AG09309 (cell line): Measurements from ENCODE around the gene CACNA1I.

Experiments
- DNase-seq: peaks from one replicate; pipeline ENCODE4 v3.0.0-alpha.2; 2010; ENCODE audit warnings: low read depth
- H3K4me3 ChIP-seq: 2 replicates; pipeline ENCODE4 v1.5.1; 2011; ENCODE audit warnings: mild to moderate bottlenecking, low read depth, low read length, moderate library complexity; ENCODE audit not compliant: control insufficient read depth
- TF ChIP-seq, protein P1 (sequence below): IDR thresholded peaks from 2 replicates; pipeline ENCODE4 v1.5.1; 2011; ENCODE audit warnings: mild to moderate bottlenecking, low read depth, low read length, inconsistent platforms; ENCODE audit not compliant: insufficient read depth, control insufficient read depth; ENCODE audit errors: missing control alignments

CACNA1I gene

DNA sequence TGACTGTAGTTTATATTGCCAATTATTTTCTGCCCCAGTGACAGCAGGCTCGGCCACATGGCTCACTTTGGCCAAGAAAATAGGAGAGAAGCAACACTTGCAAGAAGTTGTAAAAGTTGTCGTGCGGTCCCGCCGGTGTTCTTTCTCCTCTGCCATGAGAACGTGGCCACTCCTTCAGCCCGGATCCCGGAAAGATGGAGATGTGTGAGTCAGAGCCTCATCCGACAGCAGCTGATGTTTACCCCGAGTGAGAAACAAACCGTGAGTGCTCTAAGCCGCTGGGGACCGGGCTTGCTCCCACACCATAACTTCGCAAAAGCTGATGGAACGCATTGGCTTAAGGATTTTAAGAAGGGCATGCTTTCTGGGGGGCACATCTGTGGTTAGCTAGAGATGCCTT lies 157.0 kb downstream of the CACNA1I start:
- DNase-seq = no peak
- H3K4me3 ChIP-seq = no peak overlapping the region
- TF ChIP-seq, protein P1, sequence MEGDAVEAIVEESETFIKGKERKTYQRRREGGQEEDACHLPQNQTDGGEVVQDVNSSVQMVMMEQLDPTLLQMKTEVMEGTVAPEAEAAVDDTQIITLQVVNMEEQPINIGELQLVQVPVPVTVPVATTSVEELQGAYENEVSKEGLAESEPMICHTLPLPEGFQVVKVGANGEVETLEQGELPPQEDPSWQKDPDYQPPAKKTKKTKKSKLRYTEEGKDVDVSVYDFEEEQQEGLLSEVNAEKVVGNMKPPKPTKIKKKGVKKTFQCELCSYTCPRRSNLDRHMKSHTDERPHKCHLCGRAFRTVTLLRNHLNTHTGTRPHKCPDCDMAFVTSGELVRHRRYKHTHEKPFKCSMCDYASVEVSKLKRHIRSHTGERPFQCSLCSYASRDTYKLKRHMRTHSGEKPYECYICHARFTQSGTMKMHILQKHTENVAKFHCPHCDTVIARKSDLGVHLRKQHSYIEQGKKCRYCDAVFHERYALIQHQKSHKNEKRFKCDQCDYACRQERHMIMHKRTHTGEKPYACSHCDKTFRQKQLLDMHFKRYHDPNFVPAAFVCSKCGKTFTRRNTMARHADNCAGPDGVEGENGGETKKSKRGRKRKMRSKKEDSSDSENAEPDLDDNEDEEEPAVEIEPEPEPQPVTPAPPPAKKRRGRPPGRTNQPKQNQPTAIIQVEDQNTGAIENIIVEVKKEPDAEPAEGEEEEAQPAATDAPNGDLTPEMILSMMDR = no peak

DNA sequence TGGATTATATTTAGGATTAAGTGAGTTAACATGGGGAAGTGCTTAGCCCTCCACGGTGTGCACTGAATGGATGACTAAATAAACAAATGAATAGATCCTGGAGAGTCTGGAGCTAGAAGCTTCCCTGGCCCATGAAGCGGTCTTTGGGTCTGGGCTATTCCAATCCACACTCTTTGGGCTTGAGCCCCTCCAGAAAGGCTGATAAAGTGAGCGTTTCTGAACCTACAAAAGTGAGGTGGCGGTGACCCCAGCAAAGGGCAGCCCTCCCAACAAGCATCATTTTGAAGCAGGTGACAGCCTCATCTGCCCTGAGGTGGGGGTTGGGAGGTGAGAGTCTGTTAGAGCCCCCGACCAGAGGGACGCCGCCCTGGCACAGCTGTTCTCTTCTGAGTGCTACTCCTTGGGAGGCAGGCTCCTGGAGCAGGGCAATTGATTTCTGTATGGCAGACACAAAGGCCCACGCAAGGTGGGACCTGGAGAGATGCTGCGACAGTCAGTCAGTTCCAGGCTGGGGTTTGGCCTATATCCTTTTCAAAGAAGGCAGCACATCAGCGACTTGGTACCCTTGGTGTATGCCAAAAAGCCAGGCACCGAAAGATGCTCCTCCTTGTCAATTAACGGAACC lies 157.8 kb downstream of the CACNA1I start:
- no peak overlapping the region for H3K4me3 ChIP-seq
- no peak for DNase-seq
- TF ChIP-seq, protein P1 = no peak

DNA sequence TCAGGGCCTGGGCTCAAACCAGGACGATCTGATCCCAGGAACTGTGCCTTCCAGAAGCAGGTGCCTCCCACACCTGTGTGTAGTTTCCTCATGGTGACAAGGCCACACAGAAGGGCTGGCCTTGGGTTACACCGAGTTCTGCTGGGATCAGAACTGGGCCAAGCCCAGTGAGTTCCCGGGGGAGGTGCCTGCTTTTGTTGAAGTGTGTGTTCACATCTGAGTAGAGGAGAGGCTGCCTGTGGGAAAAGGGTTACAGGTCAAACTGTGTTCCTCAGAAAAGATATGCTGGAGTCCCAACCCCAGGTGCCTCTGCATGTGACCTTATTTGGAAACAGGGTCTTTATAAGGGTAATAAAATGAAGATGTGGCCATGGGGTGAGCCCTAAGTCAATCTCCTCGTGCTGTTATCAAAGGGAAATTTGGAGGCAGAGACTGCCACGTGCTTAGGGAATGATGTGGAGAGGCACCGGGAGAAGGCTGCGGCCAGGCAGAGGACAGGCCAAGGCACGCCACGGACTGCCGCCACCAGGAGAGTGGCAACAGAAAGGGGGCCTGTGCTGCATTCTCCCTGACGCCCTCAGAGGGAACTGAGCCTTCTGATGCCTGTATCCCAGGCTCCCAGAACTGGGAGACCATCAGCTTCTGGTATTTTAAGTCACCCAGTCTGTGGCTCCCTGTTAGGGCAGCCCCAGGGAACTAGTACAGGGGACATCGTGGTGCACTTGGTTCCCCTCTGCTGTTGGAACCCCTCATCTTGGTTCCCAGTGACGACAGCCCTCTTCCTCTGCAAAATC lies 158.8 kb downstream of the CACNA1I start:
- no peak for DNase-seq
- TF ChIP-seq, protein P1 = no peak
- no peak overlapping the region for H3K4me3 ChIP-seq

DNA sequence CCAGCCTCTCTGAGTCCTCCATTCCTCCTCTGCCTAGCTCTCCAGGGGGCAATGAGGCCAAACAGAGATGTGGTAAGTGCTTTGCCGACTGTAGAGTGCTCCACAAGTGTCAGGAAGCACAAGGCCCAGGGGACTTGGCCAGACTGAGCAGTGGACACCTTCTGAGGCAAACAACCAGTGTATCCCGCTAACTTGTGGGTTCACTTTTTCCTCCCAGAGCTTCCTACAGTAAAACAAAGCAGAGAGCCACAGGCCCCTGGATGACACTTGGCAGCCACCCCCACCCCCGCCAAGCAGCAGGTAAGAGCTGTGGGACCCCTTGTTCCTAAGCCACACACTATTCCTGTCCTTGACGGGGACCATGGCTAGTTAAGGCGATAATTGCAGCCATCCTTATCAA lies 160.9 kb downstream of the CACNA1I start:
- DNase-seq = no peak

DNA sequence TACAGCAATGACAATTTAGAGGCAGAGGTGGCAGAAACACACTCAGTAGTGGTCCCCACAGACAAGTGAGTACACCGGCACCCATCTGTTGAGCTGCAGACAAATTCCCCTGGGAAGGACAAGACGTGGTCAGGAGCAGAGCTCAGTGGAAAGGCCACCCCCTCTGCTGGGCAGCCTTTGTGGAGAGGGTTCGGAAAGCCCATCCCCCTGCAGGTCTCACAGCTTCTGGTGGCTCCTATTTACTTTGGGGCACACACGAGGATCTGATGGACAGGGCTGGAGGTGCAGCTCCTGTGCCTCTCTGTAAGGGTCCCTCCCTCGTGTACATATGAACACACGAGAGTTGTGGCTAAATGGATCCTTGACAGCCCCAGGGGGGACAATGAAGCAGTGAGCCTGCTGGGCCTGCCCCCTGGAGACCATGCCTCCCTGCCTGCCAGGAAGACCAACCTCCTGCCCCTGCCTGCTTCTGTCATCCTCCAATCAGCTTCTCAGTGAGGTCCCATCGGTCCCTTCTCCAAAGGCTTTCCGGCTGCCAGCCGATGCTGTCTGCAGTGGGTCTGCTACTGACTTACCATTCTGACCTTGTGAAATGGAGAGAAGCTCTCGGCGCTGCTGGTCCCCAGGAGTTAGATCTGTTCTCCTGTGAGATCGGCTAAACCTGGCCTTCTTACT lies 161.5 kb downstream of the CACNA1I start:
- no peak overlapping the region for H3K4me3 ChIP-seq
- TF ChIP-seq, protein P1 = no peak
- no peak for DNase-seq

More for the DNA sequence above, 160.9 kb downstream of the CACNA1I start:
- no peak overlapping the region for H3K4me3 ChIP-seq
- TF ChIP-seq, protein P1 = no peak

DNA sequence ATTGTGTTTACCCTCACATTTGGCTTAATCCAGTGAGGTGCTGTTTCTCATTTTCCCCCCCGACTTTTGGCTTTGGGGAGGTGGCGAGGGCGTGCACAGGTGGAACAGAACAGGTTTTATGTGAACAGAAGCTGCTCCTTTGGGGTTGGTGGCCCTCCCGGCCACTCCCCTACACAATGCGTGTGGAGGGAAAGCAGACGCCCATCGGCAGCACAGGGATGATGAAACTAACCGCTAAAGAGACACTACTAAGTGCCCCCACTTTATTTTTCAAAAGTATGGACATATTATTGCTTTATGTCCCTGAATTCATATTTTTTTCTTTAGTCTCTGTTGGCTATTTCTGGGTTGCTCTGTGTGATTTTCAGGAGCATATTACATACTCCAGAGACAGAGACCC lies 162.1 kb downstream of the CACNA1I start:
- no peak overlapping the region for H3K4me3 ChIP-seq
- no peak for DNase-seq
- TF ChIP-seq, protein P1 = no peak
